DMS114 treated with DMSO at 0.1 percent for 48 hours (cell line): Measurements from ENCODE around the gene EPHA4.

ENCODE experiments used
- DNase-seq: peaks from one replicate; lab custom pipeline; 2025; ENCODE audit not compliant: unreplicated experiment; lab: John Stamatoyannopoulos, UW

EPHA4 gene

DNA sequence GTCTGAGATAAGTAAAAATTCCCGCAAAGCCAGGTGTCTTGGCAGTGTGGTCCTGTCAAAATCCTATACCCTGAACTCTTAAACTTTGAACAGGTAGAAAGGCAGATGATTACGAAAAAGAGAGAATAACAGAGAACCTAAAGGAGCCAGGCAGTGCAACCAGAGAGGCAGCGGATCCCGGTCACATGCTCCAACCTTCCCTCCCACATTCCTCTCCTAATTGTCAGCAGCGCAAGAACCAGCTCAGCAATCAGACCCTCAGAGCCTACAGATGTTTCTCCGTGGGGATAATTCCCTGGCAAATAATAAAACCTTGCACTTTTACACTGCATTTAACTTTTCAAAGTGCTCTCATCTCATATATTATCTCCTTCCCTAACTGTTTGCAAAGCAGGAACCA is 124.8 kb downstream of the EPHA4 start:
- no peak for DNase-seq

DNA sequence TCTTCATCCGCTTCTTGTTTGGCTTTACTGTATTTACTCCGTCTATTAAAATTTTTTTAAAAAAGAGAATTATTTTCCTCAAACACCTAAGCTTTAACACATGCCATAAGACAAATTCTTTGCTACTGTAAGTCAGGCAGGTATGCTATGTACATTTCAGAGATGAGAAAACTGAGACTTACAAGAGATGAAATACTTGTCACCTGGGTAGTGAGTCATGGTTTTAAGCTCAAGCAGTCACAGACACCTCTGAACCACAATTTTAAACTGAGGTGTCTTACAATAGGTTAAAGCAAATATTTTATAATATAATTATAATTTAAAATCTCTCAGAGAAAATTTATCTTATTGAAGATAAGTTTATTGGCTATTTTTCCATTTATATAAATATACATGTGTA is 126.0 kb downstream of the EPHA4 start:
- DNase-seq = no peak

DNA sequence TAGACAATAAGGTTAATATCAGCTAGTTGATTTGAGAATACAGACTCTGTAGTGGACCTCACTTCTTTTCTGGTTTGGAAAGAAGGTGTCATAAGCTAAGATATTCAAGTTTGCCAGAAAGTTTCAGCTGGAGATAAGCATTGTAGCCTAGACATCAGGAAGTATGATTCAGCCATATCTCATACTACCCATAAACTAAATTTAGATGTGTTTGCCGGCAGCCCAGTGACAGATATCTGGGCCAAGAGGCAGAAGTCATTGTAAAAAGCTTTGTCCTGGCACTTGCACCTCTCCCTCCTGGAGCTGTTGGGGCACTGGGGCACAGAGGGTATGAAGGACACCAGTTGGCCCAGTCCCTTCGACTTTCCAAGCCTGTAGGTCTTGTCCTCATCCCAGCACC is 128.0 kb downstream of the EPHA4 start:
- DNase-seq = no peak

DNA sequence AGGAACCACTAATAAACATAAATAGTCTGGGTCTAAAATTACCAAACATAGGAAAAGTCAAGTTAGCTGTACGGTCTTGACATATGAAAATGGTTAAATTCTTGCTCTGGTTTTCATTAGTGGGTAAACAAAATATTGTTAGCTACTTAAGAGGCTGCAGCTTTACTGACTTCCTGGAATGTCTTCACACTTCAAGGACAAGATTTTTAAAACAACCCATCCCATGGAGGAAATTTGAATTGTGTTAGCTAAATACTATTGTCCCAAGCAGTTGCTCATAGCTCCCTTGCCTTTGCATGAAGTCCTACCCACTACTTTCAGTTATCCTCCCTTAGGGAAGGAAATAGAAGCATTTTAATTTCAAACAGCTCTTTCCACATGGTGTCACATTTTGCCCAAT is 128.5 kb downstream of the EPHA4 start:
- no peak for DNase-seq

DNA sequence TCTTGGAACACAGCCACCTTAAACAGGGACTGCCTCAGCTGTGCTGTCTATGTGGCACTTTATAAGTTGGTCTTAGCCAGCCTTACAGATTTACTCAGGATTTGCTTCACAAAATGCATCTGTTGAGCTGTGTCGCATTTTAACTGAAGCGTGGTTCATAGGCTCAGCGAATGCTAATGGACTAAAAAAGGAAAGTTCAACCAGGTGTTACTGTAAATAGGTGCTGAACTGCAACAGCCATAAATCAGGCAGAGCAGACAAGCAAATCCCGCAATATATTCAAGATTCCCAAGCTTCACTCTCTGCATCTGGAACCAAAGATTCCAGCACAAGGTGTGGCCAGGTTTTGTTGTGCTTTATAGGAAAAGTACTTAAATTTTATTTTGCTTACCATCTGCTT is 130.0 kb downstream of the EPHA4 start:
- DNase-seq = no peak

DNA sequence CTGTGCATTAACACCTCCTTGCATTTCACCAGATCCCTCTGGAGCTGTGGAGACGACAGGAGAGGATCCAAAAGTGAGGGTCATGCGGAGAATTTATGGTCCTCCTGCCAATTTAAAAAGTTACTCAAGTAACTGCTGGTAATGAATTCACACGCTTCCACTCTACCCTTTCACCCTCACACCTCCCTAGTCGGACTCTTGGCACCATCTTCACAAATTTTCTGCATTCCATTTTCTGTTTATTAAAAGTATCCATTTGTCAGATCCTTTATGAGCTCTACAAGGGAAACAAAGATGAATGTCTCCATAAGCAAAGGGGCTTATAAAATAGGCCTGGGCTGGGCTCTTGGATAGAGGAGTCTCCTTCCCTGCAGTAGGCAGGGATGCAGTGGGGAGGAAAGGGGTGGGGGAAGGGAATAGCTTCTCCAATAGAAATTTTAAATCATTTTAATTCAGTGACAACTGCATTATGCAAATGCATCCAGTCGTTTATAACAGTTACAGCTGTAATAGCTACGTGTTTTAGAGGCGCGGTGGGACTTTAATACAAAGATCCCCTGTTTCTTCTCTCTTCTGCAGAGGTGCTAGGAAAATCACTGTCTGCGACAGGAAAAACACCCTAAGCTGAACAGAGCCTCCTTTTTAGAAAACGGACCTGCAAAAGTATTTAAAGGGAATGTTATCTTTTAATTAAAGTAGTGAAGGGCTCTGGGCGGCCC is 132.2 kb downstream of the EPHA4 start:
- DNase-seq = no peak

DNA sequence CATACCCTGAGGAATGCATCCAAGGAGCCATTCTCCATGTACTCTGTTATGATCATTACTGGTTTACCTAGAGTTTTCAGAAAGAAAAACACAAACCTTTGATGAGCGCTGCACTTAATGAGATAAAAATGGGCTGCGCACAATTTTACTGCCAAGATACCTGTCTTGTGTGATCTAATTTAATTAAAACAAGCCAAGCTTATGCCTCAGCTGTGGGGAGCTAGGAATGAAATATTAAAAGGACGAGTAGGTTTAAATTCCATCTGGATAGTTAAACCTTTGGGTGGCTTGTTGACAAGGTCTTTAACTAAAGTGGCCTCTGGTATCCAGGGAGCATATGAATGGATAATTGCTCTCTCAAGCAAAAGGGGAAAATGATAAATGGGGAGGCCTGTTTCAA is 135.0 kb downstream of the EPHA4 start:
- DNase-seq = no peak

DNA sequence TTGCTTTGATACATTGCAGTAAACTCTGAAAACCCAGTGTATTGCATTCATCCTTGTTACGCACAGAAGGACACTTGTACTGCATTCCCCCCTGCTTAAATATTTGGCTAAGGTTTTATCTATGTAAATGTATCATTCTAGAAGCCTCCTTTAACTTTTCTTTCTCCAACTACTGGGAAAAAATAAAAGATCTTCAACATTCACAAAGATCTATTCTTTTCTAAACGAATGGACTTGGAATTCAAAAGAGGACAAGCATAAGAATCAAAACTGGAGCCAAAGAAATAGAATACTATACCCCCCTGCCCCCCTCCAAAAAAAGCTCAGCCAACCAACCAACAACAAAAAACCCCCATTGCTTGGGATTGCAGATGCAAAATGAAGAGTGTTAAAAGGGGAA is 136.9 kb downstream of the EPHA4 start:
- no peak for DNase-seq

DNA sequence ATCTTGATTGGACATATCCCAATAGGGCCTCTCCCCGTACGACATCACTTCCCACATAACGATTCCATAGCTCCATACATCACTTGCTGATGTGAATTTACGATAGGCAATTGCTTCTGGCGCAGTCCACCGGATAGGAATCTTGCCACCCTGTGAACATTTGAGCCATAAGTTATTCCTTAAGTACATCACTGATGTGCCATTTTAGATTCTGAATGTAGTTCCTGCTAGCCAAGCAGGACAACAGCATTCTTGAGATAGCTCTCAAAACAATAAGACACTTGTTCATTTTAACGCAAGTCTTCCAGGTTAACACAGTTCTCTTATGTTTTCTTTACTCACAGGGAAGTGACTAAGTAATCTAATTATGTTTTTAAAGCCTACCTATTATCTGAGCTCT is 138.0 kb downstream of the EPHA4 start:
- no peak for DNase-seq

DNA sequence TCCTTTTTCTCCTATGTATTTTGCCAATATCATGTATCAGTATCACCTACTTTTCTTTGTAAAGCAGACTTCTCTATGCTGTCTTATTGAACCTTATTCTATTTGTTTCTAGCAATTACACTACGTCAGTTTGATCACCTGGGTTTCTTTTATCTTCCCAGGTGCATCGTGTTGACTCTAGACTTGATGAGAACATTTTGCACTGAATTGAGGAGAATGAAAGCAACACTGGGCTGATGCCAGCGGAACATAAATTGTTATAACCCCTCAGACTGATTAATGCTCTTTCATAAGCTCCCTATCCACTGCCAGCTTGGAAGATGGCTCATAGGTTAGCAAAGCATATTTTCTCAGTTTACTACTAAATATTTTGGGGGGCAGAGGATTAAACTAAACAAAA is 140.6 kb downstream of the EPHA4 start:
- DNase-seq = no peak

DNA sequence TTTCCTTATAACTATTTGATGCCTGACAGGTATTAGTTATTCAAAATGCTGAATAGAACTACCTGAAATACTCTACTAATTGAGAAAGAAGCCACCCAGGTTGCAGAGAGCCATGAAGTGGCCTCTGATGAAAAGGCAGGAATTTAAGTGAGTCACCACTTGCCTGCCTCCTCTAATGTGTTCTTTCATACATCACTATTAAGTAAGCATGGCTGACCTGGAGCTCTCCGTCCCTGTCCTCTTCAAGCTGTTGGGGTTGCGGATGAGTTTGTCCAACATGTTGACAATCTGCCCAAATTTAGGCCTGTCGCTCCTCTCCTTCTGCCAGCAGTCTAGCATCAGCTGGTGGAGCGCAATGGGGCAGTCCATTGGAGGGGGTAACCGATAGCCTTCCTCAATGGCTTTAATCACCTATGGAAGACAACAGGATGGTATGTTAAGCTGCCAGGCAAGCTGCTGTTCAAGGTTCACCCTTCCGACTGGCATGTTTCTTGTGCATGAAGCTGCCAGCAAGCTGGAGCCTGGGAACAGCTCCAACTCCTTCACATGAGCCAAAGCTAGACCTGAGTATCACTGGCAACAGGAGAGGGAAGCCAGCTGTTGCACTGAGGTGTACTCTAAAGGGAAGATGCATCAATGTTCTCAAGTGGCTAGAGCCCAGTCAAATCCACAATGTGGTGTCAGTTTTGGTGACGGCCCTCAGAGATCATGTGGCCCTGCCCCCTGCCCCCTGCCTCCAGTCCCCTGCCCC is 142.2 kb downstream of the EPHA4 start:
- DNase-seq = no peak

DNA sequence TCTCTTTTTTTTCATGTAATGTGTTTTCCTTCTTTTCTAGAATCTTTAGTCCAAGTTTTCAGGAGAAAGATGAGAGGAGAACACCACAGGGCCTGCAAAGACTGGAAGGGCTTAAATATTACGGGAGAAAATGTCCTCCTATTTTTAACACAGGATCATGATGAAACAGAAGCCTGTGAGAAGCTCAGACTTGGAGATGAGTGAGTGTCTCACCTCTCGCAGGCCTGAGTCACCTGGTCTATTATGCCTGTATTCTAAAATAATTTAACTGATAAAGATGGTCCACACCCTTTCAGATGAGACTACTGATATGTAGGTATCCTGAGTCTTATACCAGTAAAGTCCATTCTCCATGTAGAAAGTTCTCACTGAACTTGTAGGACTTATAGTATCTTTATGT is 143.2 kb downstream of the EPHA4 start:
- no peak for DNase-seq

DNA sequence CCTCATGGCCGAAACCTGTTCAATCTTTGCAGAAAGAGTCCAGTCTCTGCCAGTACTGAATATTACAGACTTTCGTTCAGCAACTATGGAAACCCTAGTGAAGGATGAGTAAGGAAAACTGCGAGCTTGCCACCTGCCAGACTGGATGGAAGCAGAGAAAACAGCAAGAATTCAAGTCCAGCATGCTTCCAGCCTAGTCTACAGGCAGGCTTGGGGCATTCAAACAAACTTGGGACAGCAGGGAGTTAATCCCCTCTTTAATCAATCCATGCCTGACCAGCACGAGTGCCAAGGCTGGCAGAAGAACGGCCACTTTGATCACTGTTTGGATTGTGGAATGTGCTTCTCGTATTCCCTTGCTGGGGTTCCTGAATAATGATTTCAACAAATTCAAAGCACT is 145.2 kb downstream of the EPHA4 start:
- DNase-seq = no peak

DNA sequence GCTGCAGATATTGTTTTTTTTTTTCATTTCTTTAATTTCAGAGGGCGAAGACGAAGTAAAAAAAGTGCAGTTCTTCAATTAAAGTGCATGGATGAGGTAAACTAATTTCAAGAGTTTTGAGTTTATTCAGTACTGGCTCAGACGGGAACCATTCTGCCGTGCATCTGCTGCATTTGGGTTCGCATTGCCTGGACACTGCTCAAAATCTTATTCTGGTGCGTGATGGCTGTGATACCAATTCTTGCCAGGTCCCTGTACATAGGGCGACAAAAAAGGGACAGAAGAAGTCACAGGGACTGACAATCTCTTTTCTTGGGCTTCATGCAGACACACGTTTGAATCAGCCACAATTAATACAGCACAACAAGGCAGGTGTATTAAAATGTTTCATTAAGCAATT is 146.2 kb downstream of the EPHA4 start:
- DNase-seq = no peak

DNA sequence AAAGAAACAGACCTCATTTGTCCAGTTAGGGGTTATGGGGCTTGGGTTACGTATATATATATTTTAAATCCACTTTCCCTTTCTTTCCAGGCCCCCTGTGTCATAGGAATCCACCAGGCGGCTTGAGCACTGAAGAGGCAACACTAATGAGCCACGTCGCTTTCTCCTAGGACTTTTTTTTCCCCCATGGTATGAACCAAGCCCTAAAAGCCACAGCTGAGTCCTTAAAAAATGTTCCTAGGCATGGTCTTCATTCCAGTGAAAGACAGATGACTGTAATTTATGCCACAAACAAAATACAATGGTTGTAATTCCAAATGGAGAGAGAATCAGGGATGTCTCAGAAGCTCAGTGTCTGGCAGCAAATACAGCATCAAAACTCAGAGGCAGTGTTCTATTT is 146.8 kb downstream of the EPHA4 start:
- no peak for DNase-seq

DNA sequence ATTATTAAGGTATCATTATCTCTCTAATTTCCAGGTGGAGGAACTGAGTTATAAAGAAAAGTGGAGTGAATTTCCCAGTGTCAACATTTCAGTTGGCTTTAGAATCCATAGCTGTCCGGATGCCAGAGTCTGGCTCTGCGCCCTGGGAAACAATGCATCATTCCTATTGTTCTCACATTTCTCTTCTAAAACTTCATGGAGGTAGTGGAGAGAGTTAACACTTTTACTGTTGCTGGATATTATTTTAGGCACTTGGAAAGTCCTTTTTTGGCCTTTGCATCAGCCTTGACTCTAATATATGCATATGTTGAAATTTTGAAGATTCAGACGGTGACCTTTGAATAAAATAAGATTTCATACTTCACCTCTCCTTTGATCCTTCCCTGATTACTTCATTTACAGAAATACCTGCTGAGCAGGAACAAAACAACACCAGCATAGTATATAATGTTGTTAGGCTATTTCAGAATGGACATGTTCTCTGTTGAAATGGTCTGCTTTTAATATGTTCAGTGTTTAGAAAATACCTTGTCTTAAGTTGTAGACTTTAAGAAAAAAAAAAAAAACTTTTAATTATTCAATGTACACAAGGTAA is 148.8 kb downstream of the EPHA4 start:
- DNase-seq = no peak

DNA sequence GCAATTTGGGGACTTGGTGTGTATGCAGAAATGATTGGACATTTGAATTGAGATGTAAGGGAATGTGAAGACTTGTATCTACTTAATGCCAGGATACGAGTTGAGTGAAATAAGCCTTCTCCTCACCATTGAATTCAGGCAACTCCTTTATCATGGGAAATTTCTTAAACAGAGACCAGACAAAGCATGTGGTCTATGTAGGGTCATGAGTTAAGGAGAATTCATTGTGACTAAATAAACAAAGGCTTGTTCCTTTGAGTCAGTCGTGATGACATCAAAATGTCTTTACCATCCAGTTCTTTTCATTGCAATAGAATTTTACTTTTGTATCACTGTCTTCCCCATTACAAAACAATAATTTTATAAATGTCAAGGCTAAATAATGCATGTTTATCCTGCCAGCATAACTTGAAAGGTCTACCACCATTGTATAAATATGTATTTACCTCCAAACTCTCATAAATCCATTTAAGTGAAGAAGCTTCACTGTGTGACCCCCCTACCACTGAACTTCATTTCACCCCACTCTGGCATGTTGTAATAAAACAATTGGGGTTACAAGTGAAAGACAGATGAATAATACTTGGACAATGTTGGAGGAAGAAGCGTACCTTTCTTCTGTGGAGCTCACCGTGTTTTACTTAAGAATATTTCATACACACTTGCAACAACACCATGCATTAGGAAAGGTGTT is 149.4 kb downstream of the EPHA4 start:
- DNase-seq = no peak

DNA sequence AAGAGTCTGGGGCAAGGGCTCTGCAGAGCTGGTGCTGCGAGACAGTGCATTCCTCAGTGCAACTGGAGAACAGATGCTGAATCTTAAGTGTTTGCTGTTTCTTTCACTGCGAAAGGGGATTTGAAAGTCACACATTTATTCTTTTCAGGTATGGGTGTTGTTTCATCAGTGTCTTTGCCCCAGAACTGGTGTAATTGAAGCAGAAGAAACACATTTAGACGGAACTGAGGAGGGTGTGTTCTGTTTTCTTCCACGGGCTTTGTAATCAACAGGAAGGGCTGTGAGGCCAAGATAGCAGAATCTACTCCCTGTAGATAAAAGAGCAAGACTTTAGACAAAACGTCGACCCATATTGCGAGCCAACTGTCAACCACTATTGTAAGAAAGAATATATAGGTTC is 151.9 kb downstream of the EPHA4 start:
- no peak for DNase-seq

DNA sequence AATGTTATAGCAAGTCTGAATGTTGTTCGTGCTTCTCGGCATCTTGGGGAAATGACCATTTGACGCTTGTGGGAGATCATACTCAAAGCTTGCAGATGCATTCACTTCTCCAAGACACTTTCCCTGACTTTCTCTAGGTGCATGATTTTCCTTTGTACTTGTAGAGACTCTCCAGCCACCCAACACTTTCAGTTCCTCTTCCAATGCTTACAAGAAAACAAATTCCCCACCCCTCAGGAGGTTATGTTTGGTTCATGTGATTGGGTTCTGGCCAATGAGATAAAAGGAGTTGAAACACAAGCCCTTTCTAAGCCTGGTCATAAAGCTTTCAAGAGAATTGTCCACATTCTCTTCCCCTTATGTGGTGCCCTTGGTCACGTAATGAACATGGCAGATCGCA is 156.3 kb downstream of the EPHA4 start:
- no peak for DNase-seq

DNA sequence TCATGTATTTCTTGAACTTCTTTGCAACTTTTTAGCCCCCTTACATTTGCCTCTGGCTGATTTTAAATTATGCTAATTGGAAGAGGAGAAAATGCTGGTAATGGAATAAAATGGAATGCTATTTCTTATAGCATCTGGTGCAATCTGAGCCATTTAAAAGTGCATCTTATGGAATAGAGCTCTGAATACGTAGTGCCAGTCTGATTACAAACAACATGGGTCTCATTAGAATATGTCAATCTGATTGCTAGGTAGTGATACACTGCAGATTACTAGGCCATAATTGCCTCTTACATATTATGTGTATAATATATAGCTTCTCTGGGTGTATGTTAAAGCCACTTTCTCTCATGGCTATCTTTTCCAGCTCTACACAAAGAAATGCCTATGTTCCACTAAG is 159.1 kb downstream of the EPHA4 start:
- DNase-seq = no peak

DNA sequence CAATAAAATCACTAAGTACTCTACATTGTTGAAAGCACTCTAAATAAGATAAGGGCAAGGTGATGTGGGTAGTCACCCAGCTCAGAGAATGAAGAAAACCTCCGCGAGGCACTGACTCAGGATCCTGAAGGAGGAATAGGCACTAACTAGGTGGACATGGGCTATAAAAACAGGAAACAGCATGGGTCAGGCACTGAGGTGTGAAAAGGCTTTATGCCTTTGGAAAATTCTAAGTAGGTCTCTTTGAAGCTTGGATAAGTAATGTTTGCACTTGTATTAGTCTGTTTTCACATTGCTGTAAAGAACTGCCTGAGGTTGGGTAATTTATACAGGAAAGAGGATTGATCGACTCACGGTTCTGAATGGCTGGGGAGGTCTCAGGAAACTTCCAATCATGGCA is 161.6 kb downstream of the EPHA4 start:
- no peak for DNase-seq

DNA sequence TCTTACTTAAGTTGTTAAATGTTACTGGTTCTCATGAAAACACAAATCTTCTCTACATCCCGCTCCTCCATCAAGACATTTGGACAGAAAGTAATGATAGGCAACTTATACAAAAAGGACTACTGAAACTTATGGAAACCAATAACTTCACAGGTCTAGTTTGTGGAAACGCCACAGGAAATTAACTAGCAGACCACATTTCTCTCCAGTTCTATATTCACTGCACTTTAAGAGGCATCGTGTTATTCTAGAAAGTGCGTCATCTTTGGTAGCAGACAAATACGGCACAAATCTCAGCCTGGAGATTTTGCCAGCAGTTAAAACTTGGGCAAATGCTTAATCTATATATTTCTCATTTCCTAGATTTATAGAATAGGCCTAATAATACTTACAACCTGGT is 164.3 kb downstream of the EPHA4 start:
- no peak for DNase-seq
